Activated gamma-delta T cell treated with Interleukin-2 at 50 U/mL for 16 hours (primary cell): ENCODE measurements around the gene MCCC2.
"Not testable (repeated sequence)": the region's sequence is repeated elsewhere in the genome, so short reads cannot be mapped to it uniquely, and the experiment has no call there.

Source experiments
- DNase-seq: peaks from one replicate; pipeline ENCODE4 v3.0.0-alpha.2; 2020

Gene MCCC2

DNA sequence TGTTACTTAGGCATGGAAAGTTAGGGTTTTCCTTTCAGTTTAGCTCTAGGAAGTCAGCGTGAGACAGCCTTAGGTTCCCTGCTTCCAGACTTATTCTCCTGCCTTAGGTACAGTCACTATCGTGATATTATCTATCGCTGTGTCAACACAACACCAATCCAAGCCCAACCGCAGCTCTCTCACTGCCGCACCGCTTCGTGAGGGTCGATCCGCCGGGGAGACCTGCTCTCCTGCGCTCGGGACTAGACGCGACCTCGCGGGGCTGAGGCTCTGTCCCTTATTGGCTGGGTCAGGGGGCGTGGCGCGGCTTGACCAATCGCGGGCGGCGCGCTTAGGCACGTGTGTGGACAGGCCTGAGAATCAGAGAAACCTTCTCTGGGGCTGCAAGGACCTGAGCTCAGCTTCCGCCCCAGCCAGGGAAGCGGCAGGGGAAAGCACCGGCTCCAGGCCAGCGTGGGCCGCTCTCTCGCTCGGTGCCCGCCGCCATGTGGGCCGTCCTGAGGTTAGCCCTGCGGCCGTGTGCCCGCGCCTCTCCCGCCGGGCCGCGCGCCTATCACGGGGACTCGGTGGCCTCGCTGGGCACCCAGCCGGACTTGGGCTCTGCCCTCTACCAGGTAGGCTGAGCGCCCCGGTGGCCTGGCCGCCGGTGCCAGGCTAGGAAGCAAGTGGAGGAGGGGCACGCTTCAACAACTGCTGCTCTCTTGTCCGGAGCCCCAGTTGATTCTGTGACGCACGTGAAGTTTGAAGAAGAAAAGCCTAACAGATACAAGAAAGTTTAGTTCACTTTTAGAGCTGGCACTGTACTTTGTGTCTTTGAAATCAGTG lies at the start of gene MCCC2:
Gene MCCC2, plus strand, starts transcription at position 400 of the 825 bp plus-strand sequence. Its CDS starts 86 bp downstream, at position 486.
- peak; percentile 95 for DNase-seq

DNA sequence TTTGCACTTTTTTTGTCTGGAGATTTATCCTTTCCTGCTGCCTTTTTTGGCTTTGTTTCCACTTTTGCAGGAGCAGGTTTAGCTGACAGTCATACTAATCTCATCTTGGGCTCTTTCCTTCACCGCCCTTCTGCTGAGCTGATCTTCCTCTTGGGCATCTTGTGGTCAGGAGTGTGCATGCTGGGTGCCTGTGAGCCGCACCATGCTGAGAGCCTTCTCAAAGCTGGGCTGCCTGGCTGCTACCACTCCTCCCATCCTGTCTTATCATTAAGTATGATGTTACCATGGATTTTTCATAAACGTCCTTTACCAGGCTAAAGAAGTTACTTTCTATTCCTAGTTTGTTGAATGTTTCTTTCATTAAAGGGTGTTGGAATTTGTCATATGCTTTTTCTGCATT lies 49.5 kb upstream of the MCCC2 start:
- no peak for DNase-seq

DNA sequence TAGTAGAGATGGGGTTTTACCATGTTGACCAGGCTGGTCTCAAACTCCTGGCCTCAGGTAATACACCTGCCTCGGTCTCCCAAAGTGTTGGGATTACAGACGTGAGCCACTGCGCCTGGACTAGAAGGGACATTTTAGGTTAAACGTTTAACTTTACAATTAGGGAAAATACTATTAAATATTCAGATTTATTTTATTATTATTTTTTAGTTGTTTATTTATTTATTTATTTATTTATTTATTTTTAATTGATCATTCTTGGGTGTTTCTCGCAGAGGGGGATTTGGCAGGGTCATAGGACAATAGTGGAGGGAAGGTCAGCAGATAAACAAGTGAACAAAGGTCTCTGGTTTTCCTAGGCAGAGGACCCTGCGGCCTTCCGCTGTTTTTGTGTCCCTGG lies 36.3 kb upstream of the MCCC2 start:
- not testable (repeated sequence) for DNase-seq

DNA sequence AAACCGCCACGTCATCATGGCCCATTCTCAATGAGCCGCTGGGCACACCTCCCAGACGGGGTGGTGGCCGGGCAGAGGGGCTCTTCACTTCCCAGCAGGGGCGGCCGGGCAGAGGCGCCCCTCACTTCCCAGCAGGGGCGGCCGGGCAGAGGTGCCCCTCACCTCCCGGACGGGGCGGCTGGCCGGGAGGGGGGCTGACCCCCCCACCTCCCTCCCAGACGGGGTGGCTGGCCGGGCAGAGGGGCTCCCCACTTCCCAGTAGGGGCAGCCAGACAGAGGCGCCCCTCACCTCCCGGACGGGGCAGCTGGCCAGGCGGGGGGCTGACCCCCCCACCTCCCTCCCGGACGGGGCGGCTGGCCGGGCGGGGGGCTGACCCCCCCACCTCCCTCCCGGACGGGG lies 35.6 kb upstream of the MCCC2 start:
- DNase-seq = not testable (repeated sequence)

DNA sequence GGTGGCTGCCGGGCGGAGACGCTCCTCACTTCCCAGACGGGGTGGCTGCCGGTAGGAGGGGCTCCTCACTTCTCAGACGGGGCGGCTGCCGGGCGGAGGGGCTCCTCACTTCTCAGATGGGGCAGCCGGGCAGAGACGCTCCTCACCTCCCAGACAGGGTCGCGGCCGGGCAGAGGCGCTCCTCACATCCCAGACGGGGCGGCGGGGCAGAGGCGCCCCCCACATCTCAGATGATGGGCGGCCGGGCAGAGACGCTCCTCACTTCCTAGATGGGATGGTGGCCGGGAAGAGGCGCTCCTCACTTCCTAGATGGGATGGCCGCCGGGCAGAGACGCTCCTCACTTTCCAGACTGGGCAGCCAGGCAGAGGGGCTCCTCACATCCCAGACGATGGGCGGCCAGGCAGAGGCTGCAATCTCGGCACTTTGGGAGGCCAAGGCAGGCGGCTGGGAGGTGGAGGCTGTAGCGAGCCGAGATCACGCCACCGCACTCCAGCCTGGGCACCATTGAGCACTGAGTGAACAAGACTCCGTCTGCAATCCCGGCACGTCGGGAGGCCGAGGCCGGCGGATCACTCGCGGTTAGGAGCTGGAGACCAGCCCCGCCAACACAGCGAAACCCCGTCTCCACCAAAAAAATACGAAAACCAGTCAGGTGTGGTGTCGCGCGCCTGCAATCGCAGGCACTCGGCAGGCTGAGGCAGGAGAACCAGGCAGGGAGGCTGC lies 35.0 kb upstream of the MCCC2 start:
- DNase-seq = not testable (repeated sequence)

DNA sequence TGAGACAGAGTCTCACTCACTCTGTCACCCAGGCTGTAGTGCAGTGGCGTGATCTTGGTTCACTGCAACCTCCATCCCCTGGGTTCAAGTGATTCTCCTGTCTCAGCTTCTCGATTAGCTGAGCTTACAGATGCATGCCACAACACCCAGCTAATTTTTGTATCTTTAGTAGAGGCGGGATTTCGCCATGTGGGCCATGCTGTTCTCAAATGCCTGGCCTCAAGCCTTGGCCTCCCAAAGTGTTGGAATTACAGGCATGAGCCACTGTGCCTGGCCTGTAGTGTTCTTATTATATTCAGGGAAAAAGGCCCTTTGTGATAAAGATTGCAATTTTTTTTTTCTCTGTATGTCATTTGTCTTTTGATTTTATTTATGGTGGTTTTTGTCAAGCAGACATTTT lies 24.0 kb upstream of the MCCC2 start:
- DNase-seq = no peak

DNA sequence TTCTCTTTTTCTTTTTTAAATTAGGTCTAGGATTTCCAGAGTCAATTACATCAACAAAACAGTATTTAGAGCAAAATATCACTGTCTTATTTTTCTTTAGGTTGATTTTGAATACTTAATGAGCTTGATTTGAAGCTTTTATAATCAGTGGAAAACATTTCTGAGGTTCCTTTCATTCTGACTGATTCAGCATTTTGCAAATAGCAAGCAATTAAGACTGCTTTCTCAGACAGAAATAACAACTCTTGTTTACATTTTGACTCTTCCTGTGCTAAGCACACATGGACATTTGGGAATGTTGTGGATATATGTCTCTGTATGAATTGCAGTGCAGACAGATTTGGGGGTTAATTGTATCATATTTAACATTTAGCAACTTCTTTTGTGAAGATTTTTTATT lies 22.2 kb upstream of the MCCC2 start:
- no peak for DNase-seq

DNA sequence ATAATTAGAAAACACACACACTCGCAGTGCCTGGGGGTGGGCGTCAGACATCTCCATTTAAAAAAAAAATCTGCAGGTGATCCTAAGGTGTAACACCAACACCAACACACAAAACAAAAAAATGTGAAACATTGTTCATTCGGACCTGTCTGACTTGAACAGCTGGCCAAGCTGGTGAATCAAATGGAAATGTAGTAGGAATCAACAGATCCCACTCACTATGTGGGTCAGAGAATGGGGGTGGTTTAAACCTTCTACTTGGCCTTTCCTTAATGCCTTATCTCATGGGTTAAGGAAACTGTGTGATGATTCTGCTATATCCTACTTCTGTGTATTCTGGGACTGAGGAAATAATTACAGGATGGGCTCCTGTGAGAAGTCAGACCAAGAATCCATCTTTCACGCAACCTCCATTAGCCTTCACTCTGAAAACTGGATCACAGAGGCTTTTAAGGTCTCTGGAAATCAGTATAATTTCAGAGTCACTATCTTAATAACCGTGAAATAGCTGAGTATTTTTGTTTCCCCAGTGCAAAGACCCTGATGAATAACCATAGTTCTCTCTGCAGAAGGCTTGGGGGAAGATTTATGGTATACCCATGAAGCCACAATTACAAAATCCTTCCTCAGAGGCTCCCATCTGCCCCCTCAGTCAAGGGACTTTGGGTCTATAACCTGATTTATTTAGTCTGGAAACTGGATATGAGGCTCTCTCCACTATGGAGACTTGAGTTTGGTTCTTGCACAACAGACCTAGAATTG lies 17.2 kb upstream of the MCCC2 start:
- DNase-seq = no peak

DNA sequence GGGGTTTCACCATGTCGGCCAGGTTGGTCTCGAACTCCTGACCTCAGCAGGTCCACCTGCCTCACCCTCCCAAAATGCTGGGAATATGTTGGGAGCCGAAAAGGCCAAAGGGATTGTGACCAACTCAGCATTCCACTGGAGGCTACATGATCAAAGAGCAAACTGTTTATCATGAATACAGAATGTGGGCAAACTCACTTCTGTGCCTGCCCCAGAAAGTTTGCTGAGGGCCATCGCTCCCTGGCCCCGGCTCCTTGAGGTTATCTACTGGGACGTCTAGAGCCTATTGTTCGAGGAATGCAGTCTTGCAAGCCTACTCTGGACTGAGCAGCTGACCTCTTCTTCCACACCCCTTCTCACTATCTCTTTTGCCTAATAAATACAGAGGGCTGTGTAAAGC lies 15.3 kb upstream of the MCCC2 start:
- not testable (repeated sequence) for DNase-seq

DNA sequence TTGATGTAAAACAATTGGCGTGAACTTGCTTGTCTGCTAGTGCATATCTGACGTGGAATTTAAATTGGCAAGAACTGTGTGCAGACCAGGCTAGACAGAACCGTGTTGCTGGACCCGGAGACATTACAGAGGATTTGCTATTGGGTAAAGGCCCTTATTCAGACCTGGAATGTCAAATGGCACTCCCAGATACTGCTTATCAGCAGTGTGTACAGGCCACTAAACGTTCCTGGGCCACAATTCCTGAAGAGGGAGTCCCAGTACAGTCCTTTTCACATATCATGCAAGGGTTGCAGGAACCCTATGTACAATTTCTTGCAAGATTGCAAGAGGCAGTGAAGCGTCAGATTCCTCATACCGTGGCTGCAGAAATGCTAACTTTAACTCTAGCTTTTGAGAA lies 13.5 kb upstream of the MCCC2 start:
- no peak for DNase-seq

DNA sequence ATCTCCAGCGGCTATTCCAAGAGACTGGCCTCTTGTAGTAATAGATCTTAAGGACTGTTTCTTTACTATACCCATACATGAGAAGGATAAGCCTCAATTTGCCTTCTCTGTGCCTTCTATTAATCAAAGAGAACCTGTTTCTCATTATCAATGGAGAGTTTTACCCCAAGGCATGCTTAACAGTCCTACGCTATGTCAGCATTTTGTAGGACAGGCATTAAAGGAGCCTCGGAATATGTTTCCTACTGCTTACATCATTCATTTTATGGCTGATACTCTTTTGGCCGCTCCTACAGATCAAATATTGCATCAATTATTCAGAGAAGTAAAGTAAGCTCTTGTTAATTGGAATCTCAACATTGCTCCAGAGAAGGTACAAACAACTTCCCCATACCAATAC lies 11.6 kb upstream of the MCCC2 start:
- not testable (repeated sequence) for DNase-seq

DNA sequence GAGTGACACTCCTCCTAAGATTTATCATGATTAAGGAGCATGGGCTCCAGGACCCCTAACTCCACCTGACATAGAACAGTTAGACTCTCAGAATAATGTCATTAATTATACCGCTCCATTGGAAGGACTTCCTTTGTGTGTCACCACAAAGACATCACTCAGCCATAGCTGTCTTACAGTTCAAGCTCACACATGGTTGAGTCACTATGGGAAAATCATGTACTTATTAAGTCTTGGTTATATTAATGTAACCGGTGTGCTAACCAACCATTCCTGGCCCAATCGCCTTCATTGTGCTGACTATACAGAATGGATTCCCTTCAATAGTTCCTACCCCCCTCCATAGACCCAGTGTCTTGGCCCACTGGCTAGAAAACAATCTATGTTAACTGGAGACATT lies 10.9 kb upstream of the MCCC2 start:
- no peak for DNase-seq

DNA sequence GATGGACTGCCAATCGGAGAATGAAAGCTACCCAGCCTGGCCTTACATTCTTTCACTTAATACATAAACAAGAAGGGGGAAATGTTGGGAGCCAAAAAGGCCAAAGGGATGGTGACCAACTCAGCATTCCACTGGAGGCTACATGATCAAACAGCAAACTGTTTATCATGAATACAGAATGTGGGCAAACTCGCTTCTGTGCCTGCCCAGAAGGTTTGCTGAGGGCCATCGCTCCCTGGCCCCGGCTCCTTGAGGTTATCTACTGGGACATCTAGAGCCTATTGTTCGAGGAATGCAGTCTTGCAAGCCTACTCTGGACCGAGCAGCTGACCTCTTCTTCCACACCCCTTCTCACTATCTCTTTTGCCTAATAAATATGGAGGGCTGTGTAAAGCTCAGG lies 9.3 kb upstream of the MCCC2 start:
- DNase-seq = not testable (repeated sequence)

DNA sequence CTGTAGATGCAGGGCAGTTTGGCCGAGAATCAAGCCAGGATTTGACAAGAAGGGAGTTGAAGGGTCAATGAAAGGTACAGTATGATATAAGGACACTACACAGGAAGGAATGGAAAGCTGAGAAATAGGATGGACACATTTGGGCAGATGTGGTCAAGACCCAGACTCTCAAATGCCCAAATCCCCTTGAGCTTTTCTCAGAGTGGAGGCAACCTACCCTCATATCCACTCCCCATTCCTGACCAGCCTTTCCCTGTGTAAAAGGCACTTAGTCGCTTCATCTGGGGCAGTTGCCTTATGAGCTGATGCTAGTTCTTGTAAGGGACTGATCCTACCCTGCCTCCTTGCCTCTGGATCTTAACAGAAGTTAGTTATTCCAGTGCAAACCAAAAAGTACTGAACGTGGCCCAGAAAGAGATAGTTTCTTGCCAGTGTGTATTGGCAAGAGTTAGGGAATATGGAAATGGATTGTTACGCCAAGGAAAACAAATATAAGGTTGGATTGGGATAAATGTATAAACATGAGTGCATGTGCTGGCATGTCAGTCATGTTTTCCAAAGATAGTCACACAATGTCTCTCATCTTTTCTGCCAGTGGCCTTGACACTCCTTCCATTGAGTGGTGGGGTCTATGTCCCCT lies 4.1 kb upstream of the MCCC2 start:
- DNase-seq = no peak

DNA sequence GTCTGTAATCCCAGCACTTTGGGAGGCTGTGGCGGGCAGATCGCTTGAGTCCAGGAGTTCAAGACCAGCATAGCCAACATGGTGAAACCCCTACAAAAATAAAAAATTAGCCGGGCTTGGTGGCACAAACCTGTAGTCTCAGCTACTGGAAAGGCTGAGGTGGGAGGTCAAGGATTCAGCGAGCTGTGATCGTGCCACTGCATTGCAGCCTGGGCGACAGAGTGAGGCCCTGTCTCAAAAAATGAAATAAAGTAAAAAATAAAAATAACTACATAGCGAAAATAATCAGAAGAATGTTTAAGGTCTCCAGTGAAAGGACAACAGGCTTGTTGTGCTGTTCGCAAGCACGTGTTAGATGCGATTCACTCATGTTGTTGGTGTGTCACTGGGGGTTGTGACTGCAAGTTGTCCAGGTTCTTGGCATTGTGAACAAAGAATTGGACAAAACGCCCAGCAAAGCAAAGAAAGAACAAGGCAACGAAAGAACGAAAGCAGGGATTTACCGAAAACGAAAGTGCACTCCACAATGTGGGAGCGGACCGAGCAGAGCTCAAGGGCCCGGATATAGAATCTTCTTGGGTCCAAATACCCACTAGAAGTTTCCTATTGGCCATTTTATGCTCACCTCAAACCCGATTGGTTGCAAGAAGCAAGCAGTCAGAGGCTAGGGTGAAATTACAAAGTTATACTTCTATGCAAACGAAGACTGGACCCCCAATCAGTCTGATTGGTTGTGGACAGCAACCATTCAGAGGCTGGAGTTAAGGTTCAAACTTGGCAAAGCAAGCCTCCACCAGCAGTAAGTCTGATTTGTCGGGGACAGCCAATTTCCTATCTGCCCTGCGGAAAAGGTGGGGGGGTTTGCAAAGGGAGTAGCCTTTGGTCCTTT lies 844 bp upstream of the MCCC2 start:
- DNase-seq = no peak

DNA sequence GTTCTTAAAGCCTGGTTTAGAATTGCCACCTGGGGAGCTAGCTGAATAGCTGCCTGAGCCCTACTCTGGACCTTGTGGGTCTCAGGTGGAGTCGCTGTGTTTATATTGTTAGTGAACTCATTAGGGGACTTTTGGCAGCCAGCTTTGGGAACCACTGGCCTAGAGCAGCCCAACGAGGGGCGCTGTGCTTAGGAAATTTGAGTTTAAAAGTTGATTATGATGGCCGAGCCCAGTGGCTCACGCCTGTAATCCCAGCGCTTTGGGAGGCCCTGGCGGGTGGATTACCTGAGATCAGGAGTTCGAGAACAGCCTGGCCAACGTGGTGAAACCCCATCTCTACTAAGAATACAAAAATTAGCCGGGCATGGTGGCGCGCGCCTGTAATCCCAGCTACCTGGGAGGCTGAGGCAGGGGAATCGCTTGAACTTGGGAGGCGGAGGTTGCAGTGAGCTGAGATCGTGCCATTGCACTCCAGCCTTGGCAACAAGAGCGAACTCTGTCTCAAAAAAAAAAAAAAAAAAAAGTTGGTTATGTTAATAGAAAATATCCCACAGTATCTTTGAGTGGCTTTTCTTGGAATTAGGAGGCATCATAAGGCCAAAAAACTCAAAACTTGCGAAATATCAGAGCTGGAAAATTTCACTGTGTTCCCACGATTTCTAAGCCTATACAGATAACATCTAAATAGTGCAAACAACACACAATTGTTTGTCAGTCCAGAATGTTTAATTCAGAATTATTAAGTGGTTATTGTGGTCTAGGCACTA lies 809 bp downstream of the MCCC2 start:
- no peak for DNase-seq

DNA sequence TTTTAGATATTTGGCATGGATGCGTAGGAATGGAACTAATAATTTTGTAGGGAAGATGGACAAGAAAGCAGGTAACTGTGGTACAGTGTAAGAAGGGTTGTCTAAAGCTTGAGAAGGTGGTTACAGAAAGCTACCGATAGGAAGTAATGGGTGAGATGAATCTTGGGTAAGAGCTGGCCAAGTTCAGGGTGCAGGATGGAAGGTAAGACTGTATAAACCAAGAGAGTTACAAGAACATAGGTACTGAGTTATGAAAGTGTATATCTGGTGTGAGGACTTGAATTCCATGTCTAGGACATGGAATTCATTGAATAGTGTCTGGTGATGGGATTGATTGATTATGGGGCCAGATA lies 1.4 kb downstream of the MCCC2 start:
- DNase-seq = no peak

DNA sequence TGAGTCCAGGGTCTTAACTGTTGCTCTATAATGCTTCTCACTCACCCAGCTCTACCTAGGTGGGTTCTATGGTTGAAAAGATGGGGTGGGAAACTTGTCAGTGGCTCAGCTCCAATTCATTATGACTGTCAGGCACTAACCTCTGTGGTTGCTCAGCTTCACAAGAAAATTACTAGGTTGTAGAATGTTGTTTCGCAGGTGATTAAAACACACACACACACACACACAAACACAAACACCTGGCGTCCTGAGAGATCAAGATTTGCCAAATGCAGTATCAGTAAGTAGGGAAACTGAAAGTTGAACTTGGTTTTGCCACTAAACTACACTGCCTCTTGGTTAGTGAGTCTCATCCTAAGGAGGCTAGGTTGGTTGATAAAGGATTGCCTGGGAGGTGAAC lies 2.8 kb downstream of the MCCC2 start:
- no peak for DNase-seq

DNA sequence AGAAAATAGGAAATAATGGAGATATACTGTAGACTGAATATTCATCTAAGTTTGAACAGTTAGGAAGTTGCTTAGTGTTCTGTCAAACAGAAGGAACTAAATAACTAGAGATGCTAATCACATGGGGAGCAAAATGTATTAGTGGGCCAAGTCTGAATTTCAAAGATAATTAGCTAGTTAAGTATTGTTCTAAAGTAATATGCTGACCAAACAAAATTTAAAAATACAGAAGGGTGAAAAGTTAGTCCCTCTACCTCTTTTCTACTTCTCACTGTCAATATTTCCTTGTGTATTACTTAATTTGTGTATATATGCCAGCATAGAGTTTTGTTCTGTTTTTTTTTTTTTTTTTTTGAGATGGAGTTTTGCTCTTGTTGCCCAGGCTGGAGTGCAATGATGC lies 4.0 kb downstream of the MCCC2 start:
- DNase-seq = no peak

DNA sequence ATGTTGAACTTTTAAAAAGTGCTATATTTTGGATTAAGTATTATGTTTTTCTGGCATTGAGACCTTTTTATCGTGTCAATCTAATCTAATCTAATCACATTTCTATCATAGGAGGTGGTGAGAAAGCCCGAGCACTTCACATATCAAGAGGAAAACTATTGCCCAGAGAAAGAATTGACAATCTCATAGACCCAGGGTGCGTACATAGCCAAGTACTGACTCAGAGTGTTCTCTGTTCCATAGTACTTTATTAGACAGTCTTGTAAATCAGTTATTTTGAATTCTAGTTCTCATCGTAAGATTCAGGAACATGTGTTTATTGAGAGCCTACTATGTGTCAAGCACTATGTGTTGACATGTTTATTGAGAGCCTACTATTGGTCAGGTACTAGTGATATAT lies 9.0 kb downstream of the MCCC2 start:
- DNase-seq = no peak

DNA sequence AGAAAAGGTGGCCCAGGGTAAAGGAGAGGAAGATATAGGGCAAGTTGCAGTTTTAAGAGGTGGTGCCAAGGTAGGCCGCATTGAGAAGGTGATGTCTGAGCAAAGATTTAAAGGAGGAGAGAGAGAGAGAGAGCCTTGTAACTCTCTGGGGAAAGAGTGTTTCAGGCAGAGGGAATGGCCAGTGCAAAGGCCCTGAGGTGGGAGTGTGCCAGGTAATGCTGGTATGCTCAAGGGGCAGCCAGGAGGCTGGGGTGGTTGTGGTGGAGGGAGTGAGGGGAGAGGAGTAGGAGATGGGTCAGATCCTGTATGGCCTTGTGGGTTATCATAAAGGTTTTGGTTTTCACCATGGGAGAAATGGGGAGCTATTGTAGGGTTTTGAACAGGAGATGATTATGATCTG lies 9.9 kb downstream of the MCCC2 start:
- DNase-seq = no peak
